Mammary epithelial cell (primary cell): ENCODE results near the gene DSC2.

Experiments used
- EZH2 ChIP-seq: IDR thresholded peaks from 2 replicates; pipeline ENCODE4 v1.6.1; 2012; ENCODE audit warnings: low read length, inconsistent platforms, borderline replicate concordance
- TF ChIP-seq, protein P1 (sequence below), 2 donors: IDR thresholded peaks in 1 of 2; conservative IDR thresholded peaks in 1 of 2; 2 replicates each; pipeline ENCODE4 v1.5.1; 2011 to 2012; ENCODE audit warnings: inconsistent platforms in 2 of 2, low read length in 2 of 2, mild to moderate bottlenecking in 2 of 2, control low read depth in 1 of 2, low read depth in 1 of 2; ENCODE audit not compliant: insufficient read depth in 1 of 2; ENCODE audit errors: extremely low read depth in 1 of 2

- TF ChIP-seq, protein P1, sequence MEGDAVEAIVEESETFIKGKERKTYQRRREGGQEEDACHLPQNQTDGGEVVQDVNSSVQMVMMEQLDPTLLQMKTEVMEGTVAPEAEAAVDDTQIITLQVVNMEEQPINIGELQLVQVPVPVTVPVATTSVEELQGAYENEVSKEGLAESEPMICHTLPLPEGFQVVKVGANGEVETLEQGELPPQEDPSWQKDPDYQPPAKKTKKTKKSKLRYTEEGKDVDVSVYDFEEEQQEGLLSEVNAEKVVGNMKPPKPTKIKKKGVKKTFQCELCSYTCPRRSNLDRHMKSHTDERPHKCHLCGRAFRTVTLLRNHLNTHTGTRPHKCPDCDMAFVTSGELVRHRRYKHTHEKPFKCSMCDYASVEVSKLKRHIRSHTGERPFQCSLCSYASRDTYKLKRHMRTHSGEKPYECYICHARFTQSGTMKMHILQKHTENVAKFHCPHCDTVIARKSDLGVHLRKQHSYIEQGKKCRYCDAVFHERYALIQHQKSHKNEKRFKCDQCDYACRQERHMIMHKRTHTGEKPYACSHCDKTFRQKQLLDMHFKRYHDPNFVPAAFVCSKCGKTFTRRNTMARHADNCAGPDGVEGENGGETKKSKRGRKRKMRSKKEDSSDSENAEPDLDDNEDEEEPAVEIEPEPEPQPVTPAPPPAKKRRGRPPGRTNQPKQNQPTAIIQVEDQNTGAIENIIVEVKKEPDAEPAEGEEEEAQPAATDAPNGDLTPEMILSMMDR (conservative IDR thresholded peaks at IDR 0.05 in 1 of 2, IDR thresholded peaks at IDR 0.05 in 1 of 2; ENCODE audit: extremely low read depth in 1 of 2, insufficient read depth in 1 of 2, low read depth in 1 of 2, low read length in 2 of 2) = no peak
- TF ChIP-seq EZH2 = no peak
These were observed 40.3 kb downstream of the DSC2 start for GRCh38 chr18:31061945-31062344.
